SHP77 (cell line): ENCODE results near the gene ZNF581.

ENCODE experiments used
- DNase-seq, 2 experiments: peaks; one replicate each; lab custom pipeline; 2025; lab: John Stamatoyannopoulos, UW

Gene ZNF581

DNA sequence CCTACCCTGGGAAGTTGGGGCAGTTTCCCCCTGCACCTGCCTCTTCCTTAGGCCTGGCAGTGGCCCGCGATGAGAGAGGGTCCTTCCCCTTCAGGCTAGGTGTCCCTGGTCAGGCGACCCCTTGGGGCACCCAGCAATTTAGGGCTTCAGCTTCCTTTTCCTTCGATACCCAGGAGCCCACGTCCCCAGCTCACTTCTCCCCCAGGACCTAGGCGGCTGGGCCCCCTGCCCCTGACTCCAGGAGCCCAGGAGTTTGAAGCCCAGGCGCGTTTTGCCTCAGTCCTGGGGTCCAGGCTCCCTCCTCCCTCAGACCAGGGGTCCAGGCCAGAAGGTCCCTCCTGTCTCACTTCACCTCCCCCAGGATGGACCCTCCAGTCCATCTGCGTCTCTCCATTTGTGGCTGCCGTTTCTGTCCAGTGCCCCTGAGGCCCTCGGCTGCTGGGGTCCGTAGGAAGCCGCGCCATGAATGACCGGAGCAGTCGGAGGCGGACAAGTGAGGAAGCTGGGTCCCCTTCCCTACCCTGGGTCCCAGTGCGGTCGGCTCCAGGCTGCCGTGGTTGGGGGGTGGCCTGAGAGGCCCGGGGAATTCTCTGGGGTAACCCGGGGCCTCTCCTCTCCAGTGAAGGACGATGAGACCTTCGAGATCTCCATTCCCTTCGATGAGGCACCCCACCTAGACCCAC, 5.3 kb downstream of the ZNF581 start:
- peak in 1 of 2 experiments; percentile 12 for DNase-seq

GRCh38 chr19:55649268-55650125, 6.0 kb downstream of the ZNF581 start:
- peak in 1 of 2 experiments; percentile 46 for DNase-seq

- no peak for DNase-seq
Observed at GRCh38 chr19:55650126-55650557, 6.7 kb downstream of the ZNF581 start.

DNA sequence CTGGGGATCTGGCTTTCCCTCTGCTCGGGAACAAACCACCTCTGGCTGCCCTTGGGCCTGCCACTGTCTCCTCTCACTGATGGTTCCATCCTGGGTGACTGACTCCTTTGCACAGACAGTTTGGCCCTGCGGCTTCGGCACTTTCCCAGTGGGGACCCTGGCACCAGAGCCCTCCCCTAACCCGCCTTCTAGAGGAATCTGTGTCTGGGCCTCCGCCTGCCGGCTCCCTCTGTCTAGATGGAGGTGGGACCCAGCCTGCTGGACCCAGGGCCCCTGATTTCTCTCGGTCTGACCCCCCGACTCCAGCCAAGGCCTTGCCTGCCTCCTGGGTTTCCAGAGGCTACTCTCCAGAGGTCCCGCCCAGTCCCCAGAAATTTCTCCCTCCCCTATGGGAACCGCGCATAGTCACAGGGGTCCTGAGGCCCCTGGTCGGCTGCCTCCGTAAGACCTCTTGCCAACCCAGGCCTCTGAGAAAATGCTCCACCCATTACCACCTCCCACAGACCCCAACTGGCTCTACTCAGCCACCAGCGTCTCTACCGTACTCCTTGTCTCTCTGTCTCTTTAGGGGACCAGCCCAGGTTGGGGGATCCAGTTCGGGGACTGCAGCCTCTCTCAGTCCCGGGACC, 7.3 kb downstream of the ZNF581 start:
- no peak for DNase-seq

- DNase-seq: no peak
Observed at GRCh38 chr19:55651236-55651635, 7.8 kb downstream of the ZNF581 start.

GRCh38 chr19:55652311-55653128, 9.1 kb downstream of the ZNF581 start:
- no peak for DNase-seq

DNA sequence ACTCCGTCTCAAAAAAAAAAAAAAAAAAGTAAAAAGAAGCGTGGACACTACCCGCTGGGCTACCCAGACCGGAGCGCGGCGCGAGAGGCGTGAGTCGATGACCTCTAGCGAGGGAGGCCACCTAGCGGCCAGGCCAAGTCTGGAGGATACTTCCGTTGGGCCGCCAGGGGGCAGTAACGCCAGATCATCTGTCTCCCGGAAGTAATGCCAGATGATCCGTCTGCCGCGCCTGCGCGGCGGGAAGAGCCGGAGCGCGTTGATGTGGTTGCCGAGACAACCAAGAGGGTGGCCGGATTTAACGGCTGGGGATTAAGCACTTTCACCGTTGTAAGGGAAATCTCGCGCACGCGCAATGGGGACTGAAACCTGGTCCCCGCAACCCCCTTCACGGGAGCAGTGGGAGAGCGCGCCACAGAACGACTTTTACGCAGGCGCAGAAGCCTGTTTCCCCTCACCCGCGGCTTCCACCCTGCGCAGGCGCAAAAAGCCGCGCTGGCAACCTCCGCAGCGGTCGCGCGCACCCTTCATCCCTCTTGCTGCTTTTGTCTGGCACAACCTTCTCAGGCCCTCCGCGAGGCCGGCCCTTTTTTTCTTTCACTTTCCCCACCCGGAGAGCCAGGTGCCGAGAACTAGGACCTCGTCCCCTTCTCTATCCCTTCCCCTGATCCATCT, 10.3 kb downstream of the ZNF581 start:
- DNase-seq: peak; percentile 98

- DNase-seq: peak; percentile 92 to 94
Observed at GRCh38 chr19:55654323-55654867, 10.9 kb downstream of the ZNF581 start.

DNA sequence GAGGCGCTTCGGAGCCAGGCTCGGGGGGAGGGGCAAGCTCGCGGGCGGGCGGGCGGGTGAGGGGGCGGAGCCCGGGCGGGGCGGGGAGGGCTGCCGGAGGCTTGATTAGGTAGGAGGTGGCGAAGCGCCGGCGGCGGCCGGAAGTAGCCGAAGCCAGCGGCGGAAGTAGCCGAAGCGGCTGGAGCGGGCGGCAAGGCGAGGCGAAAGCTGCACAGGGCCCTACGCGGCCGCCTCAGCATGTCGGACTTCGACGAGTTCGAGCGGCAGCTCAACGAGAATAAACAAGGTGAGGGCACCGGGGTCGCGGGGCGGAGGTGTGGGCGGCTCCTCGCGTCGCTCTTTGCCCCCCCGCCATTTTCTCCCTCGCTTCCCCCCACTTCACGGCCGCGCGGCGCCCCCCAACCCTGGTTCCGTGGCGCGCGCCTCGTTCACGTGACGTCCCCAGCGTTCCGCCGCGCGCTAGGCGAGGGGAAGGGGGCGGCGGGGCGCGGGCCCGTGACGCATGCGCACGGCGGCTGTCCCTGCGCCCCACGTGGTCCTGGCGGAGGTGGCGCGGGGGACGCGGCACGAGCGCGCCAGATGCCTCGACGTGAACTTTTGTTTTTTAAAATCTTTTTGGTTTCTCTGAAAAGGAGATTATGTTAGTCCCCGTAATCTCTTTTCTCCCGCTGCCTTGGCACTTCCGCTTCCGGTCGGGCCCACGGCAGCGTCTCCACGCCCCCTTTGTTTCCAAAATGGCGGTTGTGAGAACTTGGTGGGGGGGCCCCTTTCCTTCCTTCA, 11.6 kb downstream of the ZNF581 start, which contains the start of gene U2AF2:
U2AF2 (plus strand) TSS at position 168 of the 780 bp plus-strand sequence; CDS start at position 238, 70 bp downstream.
- peak; percentile 63 to 83 for DNase-seq

DNA sequence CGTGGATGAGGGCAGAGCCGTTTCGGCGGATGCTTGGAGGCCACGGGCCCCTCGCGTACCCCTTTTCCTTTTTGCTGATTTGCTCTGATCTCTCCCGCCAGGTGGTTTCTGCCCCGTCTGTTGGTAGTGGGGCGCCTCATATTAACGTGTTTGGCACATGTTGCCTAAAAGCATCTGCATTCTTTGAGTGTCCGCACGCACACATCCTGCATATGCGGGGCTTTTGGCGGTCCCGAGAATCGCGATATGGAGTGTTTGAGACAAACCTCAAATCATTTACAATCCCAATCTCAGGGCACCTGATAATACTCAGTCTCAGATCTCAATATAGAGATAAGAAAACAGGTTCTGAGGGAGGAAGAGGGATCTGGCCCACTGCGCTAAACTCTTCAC, 12.2 kb downstream of the ZNF581 start:
- no peak for DNase-seq

GRCh38 chr19:55656552-55656951, 13.1 kb downstream of the ZNF581 start:
- no peak for DNase-seq

DNA sequence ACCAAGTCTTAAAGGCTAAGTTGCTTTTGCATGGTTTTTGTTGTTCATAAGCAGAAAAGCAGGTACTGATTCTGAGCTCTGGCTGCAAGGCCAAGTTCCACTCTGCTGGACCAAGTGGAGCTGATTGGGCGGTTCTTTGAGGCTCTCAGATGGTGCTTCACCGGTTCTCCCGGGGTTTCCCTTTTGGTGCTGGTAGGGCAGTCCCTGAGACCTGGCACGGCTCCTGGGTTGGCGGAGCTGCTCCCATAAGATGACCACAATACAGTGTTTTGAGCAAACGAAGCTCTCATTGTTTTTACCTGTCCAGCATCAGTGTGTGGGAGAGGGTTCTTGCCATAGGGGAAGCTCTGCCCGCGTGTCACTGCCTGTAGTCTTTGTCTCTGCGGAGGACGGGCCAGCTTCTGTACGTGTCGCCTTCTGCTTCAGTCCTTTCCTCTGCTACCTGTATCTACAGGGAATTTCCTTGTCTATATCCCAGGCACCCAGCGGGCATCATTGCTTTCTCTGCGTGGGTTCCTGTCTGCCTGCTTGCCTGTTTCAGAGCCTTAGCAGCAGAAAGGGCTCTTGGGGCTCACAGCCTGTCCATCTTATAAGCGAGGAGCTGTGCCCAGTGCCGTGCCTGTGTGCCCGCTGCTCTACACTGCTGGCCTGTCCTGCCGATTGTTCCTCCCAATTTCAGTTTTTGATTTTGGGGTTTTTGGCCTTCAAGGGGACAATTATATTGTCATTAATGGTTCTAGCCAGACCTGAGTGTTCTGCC, 13.7 kb downstream of the ZNF581 start:
- no peak for DNase-seq

GRCh38 chr19:55658846-55659459, 15.5 kb downstream of the ZNF581 start:
- DNase-seq: no peak

DNA sequence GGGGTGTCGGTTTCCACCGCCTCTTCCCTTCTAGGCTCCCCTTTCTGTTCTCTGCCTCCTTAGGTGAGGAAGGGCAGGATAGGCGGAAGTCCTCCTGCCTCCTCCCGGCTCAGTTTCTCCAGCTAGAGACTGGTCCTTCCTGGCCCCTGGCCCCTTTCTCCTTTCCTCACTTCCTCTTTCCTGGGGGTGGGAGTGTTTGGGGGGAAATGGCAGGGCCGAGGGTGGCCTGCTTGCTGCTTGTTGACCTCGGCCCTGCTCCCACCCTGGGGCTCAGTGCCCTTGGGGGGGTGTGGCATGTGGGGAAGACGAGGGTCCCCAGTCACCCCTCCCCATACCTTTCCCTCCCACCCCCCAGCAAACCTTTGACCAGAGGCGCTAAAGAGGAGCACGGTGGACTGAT, 16.4 kb downstream of the ZNF581 start:
- DNase-seq: no peak

- DNase-seq: no peak
Observed at GRCh38 chr19:55660404-55660803, 17.0 kb downstream of the ZNF581 start.

GRCh38 chr19:55660991-55661390, 17.5 kb downstream of the ZNF581 start:
- DNase-seq: no peak

DNA sequence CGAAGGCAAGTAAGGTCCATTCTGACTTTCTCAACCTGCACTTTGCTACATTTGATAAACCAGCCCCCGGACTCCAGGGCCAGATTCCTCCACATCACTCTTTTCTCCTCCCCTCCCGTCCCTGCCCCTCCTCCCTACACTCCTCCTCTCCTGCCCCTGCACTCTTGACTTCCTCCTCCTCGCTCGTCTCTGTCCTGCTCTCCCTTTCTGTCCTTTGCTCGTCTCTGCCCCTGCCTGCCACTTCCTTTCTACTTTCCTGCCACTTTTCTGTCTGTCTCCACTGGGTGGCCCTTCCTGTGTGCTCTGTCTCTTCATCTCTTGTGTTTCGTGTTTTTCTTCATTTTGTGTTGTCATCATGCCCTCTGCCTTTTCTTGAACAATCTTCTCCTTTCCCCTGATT, 18.4 kb downstream of the ZNF581 start:
- no peak for DNase-seq

DNA sequence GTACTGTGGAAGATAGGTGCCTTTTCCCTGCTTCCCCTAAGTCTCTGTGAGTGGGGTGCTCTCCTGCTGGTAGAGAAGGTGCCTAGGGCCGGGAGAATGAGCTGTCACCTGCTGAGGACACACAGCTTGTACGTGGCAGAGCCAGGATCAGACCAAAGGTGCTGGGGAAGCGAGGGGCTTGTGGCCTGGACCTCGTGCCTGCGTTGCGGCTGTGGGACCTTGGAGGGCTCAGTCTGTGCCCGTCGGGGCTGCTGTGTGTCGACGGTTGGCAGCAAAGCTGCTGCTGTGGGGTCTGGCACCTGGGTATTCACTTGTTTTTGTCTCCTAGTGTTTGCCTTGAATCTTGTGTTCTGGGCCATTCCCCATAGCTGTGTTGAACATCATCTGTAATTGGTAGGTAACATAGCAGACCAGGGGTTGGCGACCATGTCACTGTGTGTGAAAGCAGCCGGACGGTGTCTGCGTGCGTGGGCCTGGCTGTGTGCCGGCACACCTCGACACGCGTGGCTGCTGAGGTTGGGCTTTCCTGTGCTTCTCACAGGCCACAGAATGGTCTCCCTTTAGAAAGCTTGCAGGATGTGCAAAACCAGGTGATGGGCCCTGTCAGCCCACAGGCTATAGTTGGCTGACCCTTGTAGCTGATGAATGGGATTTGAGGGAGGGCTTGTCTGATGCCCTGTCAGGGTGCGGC, 20.5 kb downstream of the ZNF581 start:
- DNase-seq: no peak
